ENCODE data around the gene PLEKHJ1. TPM values are rescaled to one million over a fixed set of nuclear protein-coding genes. Genes with fewer than 3 reads are reported as not detected.

The PLEKHJ1 gene
- total and polyA plus RNA-seq, 7 donors: 40.7 to 255 (median 57.3) TPM

- no peak for TF ChIP-seq POLR2A (IDR thresholded peaks at IDR 0.05)
- TF ChIP-seq CTCF (IDR thresholded peaks at IDR 0.05): no peak
- TF ChIP-seq EP300 (IDR thresholded peaks at IDR 0.05): no peak
- no peak for TF ChIP-seq POLR2AphosphoS5 (IDR thresholded peaks at IDR 0.05)
- Histone ChIP-seq H3K27ac (no peak overlapping the region), H3K4me3 (no peak overlapping the region), H3K36me3 (peaks cover 0 to 51% (median 25%) of the 10 kb centered on the region in 4 donors), H3K27me3 (no peaks in the 10 kb centered on the region), H3K9me3 (no peaks in the 10 kb centered on the region), H3K4me1 (peaks cover 0 to 41% (median 35%) of the 10 kb centered on the region in 4 donors)
- DNase-seq: no peak
- WGBS, 2 donors: 50 to 84% methylated on average over 25 of the region's 25 CpGs
- intact Hi-C loops (cut with DNase I): no loop called here
Measured at GRCh38 chr19:2233601-2234280, 2.4 kb downstream of the PLEKHJ1 start.

GRCh38 chr19:2232286-2233151, 3.6 kb downstream of the PLEKHJ1 start:
- Histone ChIP-seq H3K36me3 (peaks cover 0 to 62% (median 27%) of the 10 kb centered on the region in 4 donors), H3K9me3 (no peaks in the 10 kb centered on the region), H3K27ac (no peak overlapping the region), H3K4me3 (no peak overlapping the region), H3K4me1 (peaks cover 0 to 28% (median 23%) of the 10 kb centered on the region in 4 donors), H3K27me3 (no peaks in the 10 kb centered on the region)
- no peak for TF ChIP-seq EP300 (IDR thresholded peaks at IDR 0.05)
- no peak for TF ChIP-seq CTCF (IDR thresholded peaks at IDR 0.05)
- TF ChIP-seq POLR2A (IDR thresholded peaks at IDR 0.05): no peak
- no peak for TF ChIP-seq POLR2AphosphoS5 (IDR thresholded peaks at IDR 0.05)
- DNase-seq: no peak
- intact Hi-C loops (cut with DNase I): no loop called here
- WGBS, 2 donors: 76 to 84% methylated on average over 30 of the region's 30 CpGs

DNA sequence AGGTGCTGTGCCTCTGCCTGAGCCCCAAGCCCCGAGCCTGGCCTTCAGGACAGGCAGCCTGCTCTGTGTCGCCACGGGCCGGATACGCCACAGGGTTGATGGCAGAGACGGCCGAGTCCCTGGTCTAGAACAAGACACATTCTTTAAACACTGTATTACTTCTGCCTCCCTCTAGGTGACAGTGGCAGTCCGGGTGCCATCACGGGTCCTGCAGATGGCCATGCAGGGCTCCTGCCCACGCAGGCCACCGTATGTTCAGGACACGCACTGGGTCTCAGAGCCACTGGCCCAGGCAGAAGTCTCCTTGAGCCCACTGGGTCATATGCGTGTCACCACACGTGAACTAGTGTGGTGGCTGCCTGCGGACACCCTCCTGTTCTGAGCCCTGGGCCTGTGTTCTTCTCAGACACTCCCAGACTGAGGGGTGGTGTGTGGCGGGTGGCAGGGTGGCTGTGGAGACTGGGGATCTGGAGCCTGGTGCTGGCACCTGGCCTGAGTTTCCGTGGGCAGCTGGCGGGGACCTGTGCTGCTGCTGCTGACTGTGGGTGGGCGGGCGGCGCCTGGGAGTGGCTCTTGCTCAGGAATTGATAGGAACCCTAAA, 4.4 kb downstream of the PLEKHJ1 start:
- Histone ChIP-seq H3K36me3 (peaks cover 0 to 70% (median 30%) of the 10 kb centered on the region in 4 donors), H3K9me3 (no peaks in the 10 kb centered on the region), H3K4me3 (no peak overlapping the region), H3K27ac (no peak overlapping the region), H3K27me3 (no peaks in the 10 kb centered on the region), H3K4me1 (peaks cover 0 to 24% (median 18%) of the 10 kb centered on the region in 4 donors)
- TF ChIP-seq CTCF (IDR thresholded peaks at IDR 0.05) (no peak), EP300 (IDR thresholded peaks at IDR 0.05) (no peak), POLR2A (IDR thresholded peaks at IDR 0.05) (no peak), POLR2AphosphoS5 (IDR thresholded peaks at IDR 0.05) (no peak)
- intact Hi-C loops (cut with DNase I): no loop called here
- no peak for DNase-seq
- WGBS, 2 donors: 68 to 84% methylated on average over 21 of the region's 21 CpGs

DNA sequence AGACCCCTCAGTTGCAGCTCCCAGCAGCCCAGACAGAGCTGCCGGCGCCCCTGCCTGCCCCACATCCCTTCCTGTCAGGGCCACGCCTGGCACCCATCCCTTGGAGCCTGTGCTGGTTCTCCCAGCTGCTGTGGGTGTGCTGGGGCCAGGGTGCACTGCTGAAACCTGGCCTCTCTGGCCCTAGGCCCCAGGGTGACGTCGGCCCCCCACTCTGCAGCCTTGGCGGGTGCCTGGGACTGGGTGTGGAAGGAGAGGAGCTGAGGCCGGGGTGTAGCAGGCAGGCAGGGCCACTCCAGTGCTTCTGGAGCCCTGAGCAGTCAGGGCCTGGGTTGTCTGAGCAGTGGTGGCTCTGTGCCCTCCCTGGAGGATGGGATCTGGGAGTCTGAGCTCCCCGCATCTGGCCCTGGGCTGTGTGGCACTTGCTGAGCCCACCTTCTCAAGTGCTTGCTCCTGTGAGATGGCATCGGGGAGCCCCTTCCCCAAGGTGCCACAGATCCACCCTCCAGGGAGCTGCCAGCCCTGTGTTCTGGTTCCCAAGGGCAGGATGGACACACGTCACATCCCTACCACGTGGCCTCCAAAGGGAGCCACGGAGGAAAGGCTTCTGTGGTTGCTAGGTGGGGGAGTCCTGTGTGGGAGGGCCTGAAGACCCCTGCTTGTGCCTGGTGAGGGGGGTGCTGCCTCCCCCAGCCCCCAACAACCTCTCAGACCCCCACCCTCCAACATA, 5.2 kb downstream of the PLEKHJ1 start:
- Histone ChIP-seq H3K9me3 (no peaks in the 10 kb centered on the region), H3K4me3 (no peak overlapping the region), H3K4me1 (peaks cover 0 to 24% (median 18%) of the 10 kb centered on the region in 4 donors), H3K27me3 (no peaks in the 10 kb centered on the region), H3K27ac (no peak overlapping the region), H3K36me3 (peaks cover 7 to 78% (median 36%) of the 10 kb centered on the region in 4 donors)
- TF ChIP-seq POLR2A (IDR thresholded peaks at IDR 0.05) (no peak), POLR2AphosphoS5 (IDR thresholded peaks at IDR 0.05) (no peak), CTCF (IDR thresholded peaks at IDR 0.05) (no peak)
- intact Hi-C loops (cut with DNase I): no loop called here
- no peak for DNase-seq
- WGBS, 2 donors: 53 to 80% methylated on average over 12 of the region's 12 CpGs

Data from sigmoid colon (tissue), 7 donors.